HT-29 (cell line): ENCODE data around the gene FRMD1. TPM values are rescaled to one million over a fixed set of nuclear protein-coding genes. Genes with fewer than 3 reads are reported as not detected.
A peak's percentile ranks its signal among the peaks of the same experiment; 100 is the strongest.

Source experiments
- DNase-seq: peaks from one replicate; pipeline ENCODE4 v3.0.0-alpha.2; 2015; ENCODE audit warnings: low spot score
- total RNA-seq: library from RNA; depleted of rRNA; stranded (reverse); fragments of >200 nt; shearing (Covaris generic); gene quantifications from 2 replicates; pipeline ENCODE4 v1.2.3, GENCODE V29; 2014; rRNA removed

FRMD1 gene
- not detected in 2 replicates for total RNA-seq

DNA sequence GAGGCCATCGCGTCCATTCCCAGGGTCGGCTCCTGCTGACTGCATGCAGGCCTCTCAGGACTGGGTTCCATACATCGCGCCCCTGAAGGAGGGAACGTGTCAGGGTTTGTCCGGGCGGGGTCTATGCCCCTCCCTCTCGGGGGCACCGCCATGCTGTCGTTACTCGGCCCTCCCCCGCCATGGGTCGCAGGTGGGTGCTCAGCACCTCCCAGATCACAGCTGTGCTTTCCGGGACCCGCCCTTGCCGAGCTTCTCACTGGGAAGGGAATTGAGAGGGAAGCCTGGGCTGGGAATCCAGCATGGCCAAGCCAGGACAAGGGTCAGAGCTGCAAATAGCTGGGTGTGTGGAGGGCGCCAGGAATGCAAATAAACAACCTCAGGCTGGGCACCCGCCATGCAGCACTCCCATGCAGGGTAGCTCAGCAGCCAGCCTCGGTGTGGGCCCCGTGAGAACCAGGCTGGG lies at the start of gene FRMD1:
FRMD1 (minus strand) TSS at position 270 of the 463 bp plus-strand sequence; CDS start at position 152, 118 bp downstream.
- DNase-seq = no peak

DNA sequence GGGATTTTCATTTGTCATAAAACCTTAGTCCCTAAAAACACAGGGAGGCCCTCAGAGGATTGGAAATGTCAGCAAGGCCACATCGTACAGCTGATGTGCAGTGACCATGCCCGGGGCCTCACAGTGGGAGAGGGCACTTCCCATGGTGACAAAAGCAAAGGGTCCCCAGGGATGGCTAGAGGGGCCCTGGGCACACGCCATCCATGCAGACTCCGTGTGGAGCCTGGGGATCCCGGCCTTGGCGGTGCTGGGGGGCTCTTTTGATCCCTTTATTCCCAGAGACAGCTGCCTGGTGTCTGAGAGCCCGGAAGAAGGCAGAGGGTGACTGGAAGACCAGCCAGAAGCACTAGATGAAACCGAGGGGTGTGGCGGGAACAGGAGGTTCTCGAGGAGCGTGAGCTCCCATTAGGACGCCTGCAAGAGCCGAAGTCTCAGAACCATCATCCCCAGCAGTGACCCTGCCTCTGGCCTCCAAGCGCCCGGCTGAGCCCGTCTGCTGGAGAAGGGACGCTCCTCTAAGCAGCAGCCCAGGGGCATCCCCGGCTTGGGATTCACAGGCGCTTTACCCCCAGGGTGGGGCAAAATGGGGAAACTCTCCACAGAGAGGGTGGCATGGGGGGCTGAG lies 49.1 kb upstream of the FRMD1 start:
- DNase-seq = no peak

DNA sequence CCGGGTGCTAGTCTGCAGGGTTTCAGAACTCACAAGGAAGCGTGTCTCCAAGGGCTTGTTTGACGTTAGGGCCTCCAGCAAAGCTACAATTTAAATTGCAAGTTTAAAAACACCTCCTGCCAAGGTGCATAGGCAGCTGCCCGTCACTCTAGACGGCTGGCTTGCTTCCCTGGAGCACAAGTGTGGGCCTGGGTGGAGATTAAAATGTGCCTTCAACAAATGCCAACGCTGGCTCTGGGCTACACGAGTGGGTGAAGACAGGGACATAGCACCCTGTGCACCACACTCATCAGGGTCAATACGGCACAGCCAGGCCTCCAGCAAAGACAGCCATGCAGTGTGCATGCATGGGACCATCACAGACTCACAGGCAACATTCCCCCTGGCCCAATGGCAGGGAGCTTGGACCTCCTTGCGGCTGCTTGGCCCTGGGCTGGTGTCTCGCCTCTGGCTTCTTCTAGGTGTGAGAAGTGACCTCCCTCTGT lies 48.4 kb upstream of the FRMD1 start:
- no peak for DNase-seq

DNA sequence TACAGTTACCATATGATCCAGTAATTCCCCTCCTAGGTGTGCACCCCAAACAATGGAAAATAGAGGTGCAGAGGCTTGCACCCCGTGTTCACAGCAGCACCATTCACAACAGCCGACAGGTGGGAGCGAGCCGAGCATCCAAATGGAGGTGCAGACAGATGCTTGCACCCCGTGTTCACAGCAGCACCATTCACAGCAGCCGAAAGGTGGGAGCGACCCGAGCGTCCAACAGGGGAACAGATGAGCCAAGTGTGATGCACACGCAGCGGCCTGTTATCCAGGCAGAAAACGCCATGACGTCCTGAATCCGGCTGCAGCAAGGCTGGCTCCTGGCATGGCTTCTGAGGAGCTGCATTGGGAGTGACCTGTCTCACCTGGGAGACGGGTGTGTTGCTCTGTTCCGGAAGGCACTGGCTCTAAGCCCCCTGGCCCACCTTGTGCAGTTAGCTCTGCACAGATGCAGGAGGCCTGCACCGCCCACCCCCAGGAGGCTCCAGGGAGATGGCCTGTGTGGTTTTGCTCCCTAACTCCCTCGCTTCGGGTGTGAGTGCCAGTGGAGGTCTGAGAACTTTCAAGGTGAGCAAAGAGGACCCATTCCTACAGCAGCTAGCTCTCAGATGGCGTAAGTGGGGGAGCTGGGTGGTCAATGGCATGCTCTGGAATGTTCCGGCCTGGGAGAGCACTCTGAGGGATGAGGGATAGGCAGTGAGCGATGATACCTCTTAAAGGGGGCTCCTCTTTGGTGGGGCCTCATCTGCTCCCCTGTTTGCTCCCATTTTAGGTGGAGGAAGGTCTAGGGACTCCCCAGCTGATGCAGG lies 47.8 kb upstream of the FRMD1 start:
- DNase-seq = no peak

- no peak for DNase-seq
These were observed 46.5 kb upstream of the FRMD1 start for GRCh38 chr6:168125429-168126001.

GRCh38 chr6:168124921-168125320 lies 45.9 kb upstream of the FRMD1 start:
- DNase-seq = no peak

DNA sequence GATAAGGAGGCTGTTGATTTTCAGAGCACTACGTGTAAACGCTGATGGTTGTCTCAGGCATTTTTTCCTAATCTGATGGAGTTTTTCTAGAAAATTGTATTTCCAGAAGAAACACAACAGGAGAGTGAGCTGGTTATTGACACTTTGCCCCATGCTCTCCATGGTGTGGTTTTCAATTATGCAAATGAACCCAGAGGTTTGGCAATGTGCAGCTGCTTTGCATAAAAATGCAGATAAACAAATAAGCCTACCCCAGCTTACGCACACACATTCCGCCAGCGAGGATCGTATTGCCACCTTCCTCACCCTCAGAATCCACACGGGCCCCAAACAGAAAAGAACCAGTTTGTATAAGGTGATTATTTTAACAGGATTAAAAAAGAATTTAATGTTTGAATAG lies 45.1 kb upstream of the FRMD1 start:
- no peak for DNase-seq

DNA sequence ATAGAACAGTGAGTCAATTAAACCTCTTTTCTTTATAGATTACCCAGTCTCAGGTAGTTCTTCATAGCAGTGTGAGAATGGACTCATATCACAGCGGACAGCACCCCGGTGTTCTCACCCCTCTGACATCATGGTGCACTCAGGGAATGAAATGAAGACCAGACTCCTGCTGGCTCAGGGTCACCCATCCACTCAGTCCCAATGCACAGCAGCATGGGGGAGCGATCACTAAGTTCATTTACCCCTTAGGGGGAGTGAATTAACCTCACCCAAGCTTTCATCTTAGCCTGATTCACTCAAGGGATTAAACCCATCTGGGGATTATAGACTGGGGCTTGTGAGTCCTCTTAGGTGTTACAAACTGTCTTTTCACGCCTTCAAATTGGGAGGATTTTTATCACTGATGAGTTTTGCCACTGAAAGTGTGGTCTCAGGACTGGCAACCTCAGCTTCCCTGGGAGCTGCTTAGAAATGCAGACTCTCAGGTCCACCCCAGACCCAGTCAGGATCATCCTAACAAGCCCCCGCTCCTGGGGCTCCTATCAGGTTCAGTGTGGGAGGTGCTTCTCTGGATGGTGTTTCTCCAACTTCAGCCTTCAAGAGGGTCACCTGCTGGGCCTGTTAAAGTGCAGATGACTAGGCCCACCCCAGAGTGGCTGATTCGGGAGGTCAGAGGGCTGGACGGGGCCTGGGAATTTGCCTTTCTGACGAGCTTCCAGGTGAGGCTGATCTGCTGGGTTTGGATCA lies 44.3 kb upstream of the FRMD1 start:
- no peak for DNase-seq

DNA sequence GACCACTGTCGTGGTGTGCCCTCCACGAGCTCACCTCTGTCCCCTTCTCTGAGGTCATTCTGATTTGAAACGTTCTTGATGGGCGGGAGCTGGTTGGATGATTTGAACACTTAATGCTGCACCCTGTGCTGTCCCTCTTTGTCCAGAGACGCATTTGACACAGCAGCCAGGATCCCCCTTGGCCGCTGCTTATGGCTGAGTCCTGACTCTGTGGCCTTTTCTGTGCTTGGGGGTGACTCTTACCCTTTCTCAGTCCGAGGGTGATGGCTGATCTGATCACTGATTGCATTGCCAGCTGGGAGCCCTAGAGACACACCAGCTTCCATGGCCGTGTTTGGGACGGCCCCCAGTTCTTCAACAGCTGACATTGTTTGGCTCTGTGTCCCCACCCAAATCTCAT lies 43.5 kb upstream of the FRMD1 start:
- DNase-seq = no peak

DNA sequence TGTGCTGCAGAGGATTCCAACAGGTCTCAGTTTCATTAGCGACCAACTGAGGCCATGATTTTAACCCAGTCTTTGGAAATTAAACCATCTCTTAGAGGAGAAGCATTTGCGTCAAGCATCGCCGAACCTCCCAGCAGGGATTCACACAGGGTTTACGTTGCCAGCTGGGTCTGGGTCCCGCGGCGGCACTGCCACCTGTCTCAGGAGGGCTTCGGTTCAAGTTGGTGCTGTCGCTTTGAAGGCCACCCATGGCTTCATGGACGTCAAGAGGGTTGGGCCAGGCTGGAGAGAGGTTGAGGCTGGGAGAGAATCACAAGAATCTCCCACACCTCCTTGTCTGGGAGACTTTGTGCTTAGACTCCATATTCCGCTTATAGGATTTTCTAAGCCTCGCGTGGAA lies 43.0 kb upstream of the FRMD1 start:
- no peak for DNase-seq

DNA sequence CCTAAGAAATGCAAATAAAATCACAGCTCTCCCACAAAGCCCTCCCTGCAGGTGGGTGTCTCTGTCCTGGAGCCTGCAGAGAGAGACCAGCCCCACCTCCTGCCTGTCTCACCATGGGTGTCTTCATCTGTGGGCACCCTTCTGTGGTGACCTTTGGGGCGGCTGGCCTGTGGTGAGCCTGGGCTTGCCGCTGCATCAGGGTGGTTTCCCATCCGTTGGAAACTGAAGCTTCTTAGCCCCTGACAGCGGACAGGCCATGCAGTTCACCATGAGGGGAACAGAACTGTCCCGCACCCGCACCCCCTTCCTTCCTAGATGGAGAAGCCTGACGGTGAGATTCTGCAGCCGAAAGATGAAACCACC lies 42.3 kb upstream of the FRMD1 start:
- DNase-seq = no peak

DNA sequence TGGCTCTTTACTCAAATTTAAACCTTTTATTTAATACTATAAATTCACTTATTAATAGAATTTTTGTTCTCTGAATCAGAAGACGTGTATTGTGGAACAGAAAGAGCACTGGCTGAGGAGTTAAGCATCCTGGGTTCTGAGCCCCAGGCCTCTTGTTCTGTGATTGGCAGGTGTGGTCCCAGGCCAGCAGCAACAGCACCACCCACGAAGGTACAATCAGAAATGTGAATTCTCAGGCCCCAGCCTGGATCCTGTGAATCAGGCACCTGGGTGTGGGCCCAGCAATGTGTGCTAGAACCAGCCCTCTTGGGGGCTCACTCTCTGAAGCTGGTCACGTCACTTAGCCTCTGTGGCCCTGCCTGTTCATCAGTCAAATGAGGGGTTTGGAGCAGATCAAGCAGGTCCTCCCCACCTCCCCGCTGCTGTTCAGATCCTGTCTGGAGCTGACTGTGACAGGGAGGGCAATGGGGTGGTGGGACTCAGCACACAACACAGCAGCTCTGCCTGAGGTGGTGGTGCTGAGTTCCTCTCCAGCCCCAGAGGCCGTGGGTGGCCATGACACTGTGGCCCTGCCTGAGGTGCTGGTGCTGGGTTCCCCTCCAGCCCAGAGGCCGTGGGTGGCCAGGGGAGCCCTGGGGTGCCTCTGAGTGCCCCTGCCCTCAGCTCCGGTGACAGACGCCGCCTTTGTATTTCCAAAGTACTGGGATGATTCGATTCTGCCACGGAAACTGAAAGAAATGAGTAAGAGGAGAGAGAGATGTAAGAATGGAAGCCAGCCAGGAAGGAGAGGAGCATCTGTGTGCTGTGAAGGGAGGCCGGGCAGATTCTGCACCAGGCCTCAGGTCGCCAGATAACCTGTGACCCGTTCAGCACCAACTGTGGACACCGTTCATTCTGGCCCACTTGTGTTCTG lies 41.6 kb upstream of the FRMD1 start:
- no peak for DNase-seq

- no peak for DNase-seq
These were observed 40.5 kb upstream of the FRMD1 start for GRCh38 chr6:168119539-168119938.

GRCh38 chr6:168118935-168119334 lies 39.9 kb upstream of the FRMD1 start:
- DNase-seq = no peak

- no peak for DNase-seq
These were observed 38.9 kb upstream of the FRMD1 start for GRCh38 chr6:168117942-168118341.

- DNase-seq = peak; percentile 11
These were observed 38.2 kb upstream of the FRMD1 start for GRCh38 chr6:168116975-168117899.

- DNase-seq = no peak
These were observed 37.5 kb upstream of the FRMD1 start for GRCh38 chr6:168116438-168116974.

- DNase-seq = no peak
These were observed 36.9 kb upstream of the FRMD1 start for GRCh38 chr6:168115748-168116437.

GRCh38 chr6:168113226-168113625 lies 34.2 kb upstream of the FRMD1 start:
- DNase-seq = no peak
